ENCODE results near the gene ADGRG1.
"Not testable (repeated sequence)": the region's sequence is repeated elsewhere in the genome, so short reads cannot be mapped to it uniquely, and the experiment has no call there.

The ADGRG1 gene

GRCh38 chr16:57594531-57595031 lies 33.8 kb upstream of the ADGRG1 start:
- H3K4me1 ChIP-seq (ENCODE audit: insufficient read depth, low read length) = no peaks in the 10 kb centered on the region; the same call in 1 of the 2 replicates
- H3K27me3 ChIP-seq (ENCODE audit: insufficient read depth, low read length) = peaks cover under 1% of the 10 kb centered on the region; the same call in 1 of the 2 replicates
- H3K27ac ChIP-seq (ENCODE audit: low read length) = no peak overlapping the region
- H3K9me3 ChIP-seq (ENCODE audit: insufficient read depth, low read depth, low read length) = no peaks in the 10 kb centered on the region; the same call in 1 of the 2 replicates
- no peaks in the 10 kb centered on the region for H3K36me3 ChIP-seq (ENCODE audit: insufficient read depth, low read depth, low read length)
- H3K4me3 ChIP-seq (ENCODE audit: low read length) = no peak overlapping the region
- no peak overlapping the region for H3K9ac ChIP-seq (ENCODE audit: low read depth, low read length)

GRCh38 chr16:57596234-57596633 lies 32.2 kb upstream of the ADGRG1 start:
- not testable (repeated sequence) for H3K27me3 ChIP-seq (ENCODE audit: insufficient read depth, low read length); H3K4me1 ChIP-seq (ENCODE audit: insufficient read depth, low read length); H3K4me3 ChIP-seq (ENCODE audit: low read length); H3K9ac ChIP-seq (ENCODE audit: low read depth, low read length); H3K9me3 ChIP-seq (ENCODE audit: insufficient read depth, low read depth, low read length); H3K27ac ChIP-seq (ENCODE audit: low read length); H3K36me3 ChIP-seq (ENCODE audit: insufficient read depth, low read depth, low read length)

GRCh38 chr16:57598437-57598836 lies 30.0 kb upstream of the ADGRG1 start:
- H3K27ac ChIP-seq (ENCODE audit: low read length) = no peak overlapping the region
- no peaks in the 10 kb centered on the region; the same call in 1 of the 2 replicates for H3K9me3 ChIP-seq (ENCODE audit: insufficient read depth, low read depth, low read length)
- no peak overlapping the region for H3K4me3 ChIP-seq (ENCODE audit: low read length)
- 0 out of 2 replicates have a peak, but pooled peaks cover 3% of the 10 kb centered on the region for H3K4me1 ChIP-seq (ENCODE audit: insufficient read depth, low read length)
- no peak overlapping the region for H3K9ac ChIP-seq (ENCODE audit: low read depth, low read length)
- no peaks in the 10 kb centered on the region for H3K36me3 ChIP-seq (ENCODE audit: insufficient read depth, low read depth, low read length)
- H3K27me3 ChIP-seq (ENCODE audit: insufficient read depth, low read length) = peaks cover 4% of the 10 kb centered on the region; the same call in 1 of the 2 replicates

DNA sequence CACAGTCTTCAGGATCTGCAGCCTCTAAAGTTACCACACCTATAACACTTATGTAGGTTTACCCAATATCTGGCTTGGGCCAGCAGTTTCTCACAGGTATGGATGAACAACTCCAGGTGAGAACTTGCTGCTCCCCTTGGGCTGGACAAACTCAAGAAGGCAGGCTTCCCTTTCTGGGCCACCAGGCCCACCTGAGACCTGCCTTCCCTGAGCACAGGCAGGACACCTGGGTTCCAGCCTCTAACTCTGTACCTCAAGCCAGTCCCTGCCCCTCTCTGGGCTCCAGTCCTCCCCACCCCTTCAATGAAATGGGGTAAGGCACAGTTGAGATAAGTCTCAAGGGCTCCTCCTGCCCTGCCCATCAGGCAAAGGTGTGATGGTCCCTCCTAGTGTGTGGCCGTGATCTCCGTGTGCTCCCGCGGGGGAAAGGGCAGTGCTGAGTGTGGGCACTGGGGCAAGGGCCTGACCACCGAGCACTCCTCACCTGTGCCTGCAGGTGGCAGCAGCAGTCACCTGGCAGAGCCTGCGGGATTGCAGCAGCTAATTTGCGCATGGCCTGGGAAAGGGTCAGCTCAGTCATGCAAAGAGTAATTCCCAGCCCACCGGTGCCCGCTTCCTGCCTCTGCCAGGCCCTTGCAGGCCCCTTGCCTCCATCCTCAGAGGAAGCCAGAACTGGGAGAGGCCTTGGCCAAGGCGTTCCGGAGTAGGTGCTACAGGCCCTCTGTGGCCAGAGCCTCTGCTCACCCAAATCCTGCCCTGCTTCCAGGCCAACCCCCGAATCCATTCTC lies 28.2 kb upstream of the ADGRG1 start:
- Histone ChIP-seq H3K4me3 (ENCODE audit: low read length) (no peak overlapping the region), H3K9ac (ENCODE audit: low read depth, low read length) (no peak overlapping the region), H3K9me3 (ENCODE audit: insufficient read depth, low read depth, low read length) (no peaks in the 10 kb centered on the region; the same call in 1 of the 2 replicates), H3K36me3 (ENCODE audit: insufficient read depth, low read depth, low read length) (no peaks in the 10 kb centered on the region), H3K4me1 (ENCODE audit: insufficient read depth, low read length) (0 out of 2 replicates have a peak, but pooled peaks cover 3% of the 10 kb centered on the region), H3K27me3 (ENCODE audit: insufficient read depth, low read length) (peaks cover 4% of the 10 kb centered on the region; the same call in 1 of the 2 replicates), H3K27ac (ENCODE audit: low read length) (no peak overlapping the region)

DNA sequence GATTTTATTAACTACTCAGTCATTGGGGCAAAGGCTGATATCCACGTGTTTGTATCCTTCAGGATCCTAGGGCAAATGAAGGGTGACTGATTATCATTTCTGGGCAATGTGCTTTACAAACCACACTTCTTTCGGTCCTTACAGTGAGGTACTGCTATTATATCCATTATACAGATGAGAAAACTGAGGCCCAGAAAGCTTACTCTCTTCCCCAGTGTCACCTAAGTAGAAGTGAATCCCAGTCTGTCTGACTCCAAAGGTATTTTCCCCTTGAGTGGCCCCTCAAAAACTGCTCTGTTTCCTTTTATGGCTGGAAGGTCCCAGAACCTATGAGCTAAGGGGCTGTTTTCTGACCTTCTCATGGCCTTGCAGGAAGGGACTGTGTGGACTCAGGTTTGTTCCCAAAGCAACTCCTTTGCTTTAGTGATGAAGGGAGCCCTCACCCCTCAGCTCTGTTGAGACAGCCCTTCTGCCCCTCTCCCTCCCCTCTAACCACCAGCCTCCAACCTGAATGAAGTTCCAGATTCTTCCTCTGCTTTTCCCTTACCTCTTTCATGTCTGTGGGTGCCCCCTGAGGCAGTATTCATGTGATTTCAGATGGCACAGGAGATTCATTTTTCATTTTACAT lies 27.4 kb upstream of the ADGRG1 start:
- Histone ChIP-seq H3K36me3 (ENCODE audit: insufficient read depth, low read depth, low read length) (no peaks in the 10 kb centered on the region), H3K27me3 (ENCODE audit: insufficient read depth, low read length) (peaks cover 4% of the 10 kb centered on the region; the same call in 1 of the 2 replicates), H3K4me1 (ENCODE audit: insufficient read depth, low read length) (0 out of 2 replicates have a peak, but pooled peaks cover 3% of the 10 kb centered on the region), H3K4me3 (ENCODE audit: low read length) (no peak overlapping the region), H3K9ac (ENCODE audit: low read depth, low read length) (no peak overlapping the region), H3K9me3 (ENCODE audit: insufficient read depth, low read depth, low read length) (no peaks in the 10 kb centered on the region), H3K27ac (ENCODE audit: low read length) (no peak overlapping the region)

DNA sequence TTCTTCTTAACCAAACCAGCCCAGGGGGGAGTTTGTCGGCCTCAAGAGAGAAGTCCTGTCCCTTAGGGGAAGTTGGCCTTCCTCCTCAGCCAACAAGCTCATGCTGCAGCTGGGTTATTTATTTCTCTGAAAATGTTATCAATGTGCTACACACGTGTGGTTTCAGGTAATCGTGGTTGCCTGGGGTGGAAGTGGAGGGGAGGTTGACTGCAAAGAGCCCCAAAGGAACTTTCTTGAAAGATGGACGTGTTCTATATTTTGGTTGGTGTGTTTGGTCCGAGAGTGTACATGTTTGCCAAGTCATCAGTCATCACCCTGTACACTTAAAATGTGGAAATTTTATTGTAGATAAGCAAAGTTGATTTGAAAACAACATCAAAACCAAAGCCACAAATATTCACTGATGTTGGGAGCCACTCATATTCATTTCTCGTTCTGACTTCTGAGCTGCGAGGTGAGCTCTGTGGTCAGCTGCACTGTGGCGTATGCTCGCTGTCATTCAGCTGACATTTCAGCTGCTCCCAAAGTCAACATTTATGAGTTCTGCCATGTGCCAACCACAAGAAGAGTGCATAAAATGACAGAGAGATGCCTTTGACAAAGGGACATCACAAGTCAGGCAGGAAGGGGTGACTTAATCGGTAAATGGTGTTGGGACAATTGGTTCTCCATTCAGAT lies 26.5 kb upstream of the ADGRG1 start:
- H3K27me3 ChIP-seq (ENCODE audit: insufficient read depth, low read length) = peaks cover 4% of the 10 kb centered on the region; the same call in 1 of the 2 replicates
- no peaks in the 10 kb centered on the region for H3K9me3 ChIP-seq (ENCODE audit: insufficient read depth, low read depth, low read length)
- H3K4me3 ChIP-seq (ENCODE audit: low read length) = no peak overlapping the region
- 0 out of 2 replicates have a peak, but pooled peaks cover 3% of the 10 kb centered on the region for H3K4me1 ChIP-seq (ENCODE audit: insufficient read depth, low read length)
- no peak overlapping the region for H3K27ac ChIP-seq (ENCODE audit: low read length)
- H3K9ac ChIP-seq (ENCODE audit: low read depth, low read length) = no peak overlapping the region
- H3K36me3 ChIP-seq (ENCODE audit: insufficient read depth, low read depth, low read length) = no peaks in the 10 kb centered on the region

DNA sequence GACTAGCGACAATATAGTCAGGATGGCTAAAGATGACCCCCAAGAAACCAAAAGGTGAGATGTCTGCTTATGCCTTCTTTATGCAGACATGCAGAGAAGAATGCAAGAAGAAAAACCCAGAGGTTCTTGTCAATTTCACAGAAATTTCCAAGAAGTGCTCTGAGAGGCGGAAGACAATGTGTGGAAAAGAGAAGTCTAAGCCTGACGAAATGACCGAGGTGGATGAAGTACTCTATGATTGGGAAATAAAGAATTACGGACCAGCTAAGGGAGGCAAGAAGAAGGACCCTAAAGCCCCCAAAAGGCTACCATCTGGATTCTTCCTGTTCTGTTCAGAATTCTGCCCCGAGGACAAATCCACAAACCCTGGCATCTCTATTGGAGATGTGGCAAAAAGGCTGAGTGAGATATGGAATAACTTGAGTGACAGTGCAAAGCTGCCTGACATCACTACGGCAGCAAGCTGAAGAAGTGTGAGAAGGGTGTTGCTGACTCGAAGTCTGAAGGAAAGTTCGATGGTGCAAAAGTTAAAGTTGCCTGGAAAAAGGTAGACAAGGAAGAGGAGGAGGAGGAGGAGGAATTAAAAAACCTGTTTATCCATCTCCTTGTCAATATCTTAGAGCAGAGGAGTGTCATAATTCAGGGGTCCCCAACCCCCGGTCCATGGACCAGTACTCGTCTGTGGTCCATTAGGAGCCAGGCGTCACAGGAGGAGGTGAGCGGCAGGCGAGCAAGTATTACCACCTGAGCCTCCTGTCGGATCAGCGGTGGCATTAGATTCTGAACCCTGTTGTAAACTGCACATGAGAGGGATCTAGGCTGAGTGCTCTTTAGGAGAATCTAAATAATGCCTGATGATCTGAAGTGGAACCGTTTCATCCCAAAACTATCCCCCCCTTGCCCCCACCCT lies 25.1 kb upstream of the ADGRG1 start:
- Histone ChIP-seq H3K27me3 (ENCODE audit: insufficient read depth, low read length) (peaks cover 4% of the 10 kb centered on the region; the same call in 1 of the 2 replicates), H3K9ac (ENCODE audit: low read depth, low read length) (no peak overlapping the region), H3K9me3 (ENCODE audit: insufficient read depth, low read depth, low read length) (no peaks in the 10 kb centered on the region), H3K27ac (ENCODE audit: low read length) (no peak overlapping the region), H3K36me3 (ENCODE audit: insufficient read depth, low read depth, low read length) (no peaks in the 10 kb centered on the region), H3K4me1 (ENCODE audit: insufficient read depth, low read length) (0 out of 2 replicates have a peak, but pooled peaks cover 3% of the 10 kb centered on the region), H3K4me3 (ENCODE audit: low read length) (no peak overlapping the region)

GRCh38 chr16:57604177-57604576 lies 24.3 kb upstream of the ADGRG1 start:
- Histone ChIP-seq H3K9ac (ENCODE audit: low read depth, low read length) (no peak overlapping the region), H3K4me1 (ENCODE audit: insufficient read depth, low read length) (0 out of 2 replicates have a peak, but pooled peaks cover 3% of the 10 kb centered on the region), H3K9me3 (ENCODE audit: insufficient read depth, low read depth, low read length) (no peaks in the 10 kb centered on the region), H3K4me3 (ENCODE audit: low read length) (no peak overlapping the region), H3K27me3 (ENCODE audit: insufficient read depth, low read length) (peaks cover 4% of the 10 kb centered on the region; the same call in 1 of the 2 replicates), H3K36me3 (ENCODE audit: insufficient read depth, low read depth, low read length) (no peaks in the 10 kb centered on the region), H3K27ac (ENCODE audit: low read length) (no peak overlapping the region)

- Histone ChIP-seq H3K27ac (ENCODE audit: low read length) (no peak overlapping the region), H3K27me3 (ENCODE audit: insufficient read depth, low read length) (no peaks in the 10 kb centered on the region), H3K4me3 (ENCODE audit: low read length) (no peak overlapping the region), H3K9ac (ENCODE audit: low read depth, low read length) (no peak overlapping the region), H3K4me1 (ENCODE audit: insufficient read depth, low read length) (no peaks in the 10 kb centered on the region), H3K36me3 (ENCODE audit: insufficient read depth, low read depth, low read length) (no peaks in the 10 kb centered on the region), H3K9me3 (ENCODE audit: insufficient read depth, low read depth, low read length) (no peaks in the 10 kb centered on the region)
Measured at GRCh38 chr16:57606147-57606846, 22.1 kb upstream of the ADGRG1 start.

DNA sequence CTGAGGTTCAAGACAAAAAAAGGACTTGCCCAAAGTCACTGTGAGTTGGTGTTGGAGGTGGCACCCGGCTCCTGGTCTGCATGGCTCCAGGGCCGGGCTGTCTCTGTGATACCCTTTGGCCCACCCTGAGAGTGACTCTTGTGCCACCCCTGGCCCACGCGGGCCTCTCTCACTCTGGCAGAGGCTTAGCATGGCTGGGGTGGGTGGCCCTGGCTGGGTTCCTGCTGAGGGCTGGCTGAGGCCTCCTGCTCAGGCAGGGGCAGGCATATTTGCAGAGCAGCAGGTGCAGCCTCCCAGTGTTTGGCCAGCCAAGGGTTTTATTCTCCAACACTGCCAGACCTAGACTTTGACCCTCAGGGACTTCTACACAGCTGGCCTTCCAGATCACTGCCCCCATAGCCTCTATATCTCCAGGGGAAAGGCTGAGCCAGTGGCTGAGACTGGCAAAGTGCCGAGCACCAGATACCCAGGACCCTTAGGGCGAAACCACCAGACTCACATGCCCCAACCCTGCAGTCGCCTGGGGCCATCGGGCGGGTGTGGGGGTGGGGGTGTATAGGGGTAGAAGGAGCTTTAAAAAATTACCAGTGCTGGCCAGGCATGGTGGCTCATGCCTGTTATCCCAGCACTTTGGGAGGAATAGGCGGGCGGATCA lies 21.5 kb upstream of the ADGRG1 start:
- no peaks in the 10 kb centered on the region for H3K27me3 ChIP-seq (ENCODE audit: insufficient read depth, low read length)
- no peaks in the 10 kb centered on the region for H3K9me3 ChIP-seq (ENCODE audit: insufficient read depth, low read depth, low read length)
- H3K4me3 ChIP-seq (ENCODE audit: low read length) = no peak overlapping the region
- H3K9ac ChIP-seq (ENCODE audit: low read depth, low read length) = no peak overlapping the region
- H3K4me1 ChIP-seq (ENCODE audit: insufficient read depth, low read length) = no peaks in the 10 kb centered on the region
- no peak overlapping the region for H3K27ac ChIP-seq (ENCODE audit: low read length)
- H3K36me3 ChIP-seq (ENCODE audit: insufficient read depth, low read depth, low read length) = no peaks in the 10 kb centered on the region

Measured in iPS-20b (cell line).